Keratinocyte (primary cell): ENCODE data around the gene LHFPL4. TPM values are rescaled to one million over a fixed set of nuclear protein-coding genes. Genes with fewer than 3 reads are reported as not detected.

Experiments used
- DNase-seq: peaks from one replicate; pipeline ENCODE4 v3.0.0-alpha.2; 2011; ENCODE audit warnings: low read depth, missing footprints, low spot score
- FAIRE-seq: peaks from 2 replicates; lab custom pipeline; 2011; peaks lifted over from hg19 to GRCh38; lab: Jason Lieb, UNC
- H2AFZ ChIP-seq: 2 replicates; pipeline ENCODE4 v1.6.0; 2012; ENCODE audit warnings: low read length, control low read depth, inconsistent platforms; ENCODE audit not compliant: control insufficient read depth
- H3K27ac ChIP-seq: 2 replicates; pipeline ENCODE4 v1.5.1; 2011; ENCODE audit warnings: low read length; ENCODE audit not compliant: control insufficient read depth, insufficient read depth
- H3K27me3 ChIP-seq: 3 replicates; pipeline ENCODE4 v1.6.0; 2011; ENCODE audit warnings: low read length; ENCODE audit not compliant: control insufficient read depth, insufficient read depth; ENCODE audit errors: extremely low read depth
- H3K36me3 ChIP-seq, 2 experiments: 2 replicates in 1 of 2; 3 replicates in 1 of 2; pipeline ENCODE4 v1.5.1; 2011; ENCODE audit warnings: low read length in 2 of 2, mild to moderate bottlenecking in 1 of 2; ENCODE audit not compliant: control insufficient read depth in 2 of 2, insufficient read depth in 2 of 2; ENCODE audit errors: extremely low read depth in 1 of 2
- H3K4me1 ChIP-seq: 3 replicates; pipeline ENCODE4 v1.5.1; 2011; ENCODE audit warnings: low read length; ENCODE audit not compliant: control insufficient read depth, insufficient read depth; ENCODE audit errors: extremely low read depth
- H3K4me2 ChIP-seq: 3 replicates; pipeline ENCODE4 v1.6.0; 2011; ENCODE audit warnings: low read depth, low read length; ENCODE audit not compliant: control insufficient read depth, insufficient read depth; ENCODE audit errors: extremely low read depth
- H3K4me3 ChIP-seq, 3 experiments: fragments of 200-600 bp in 1 of 3; sonication (generic) in 1 of 3; 2 replicates in 2 of 3; 3 replicates in 1 of 3; pipeline ENCODE4 v1.5.1; 2011 to 2016; ENCODE audit warnings: low read length in 3 of 3, mild to moderate bottlenecking in 3 of 3, control low read depth in 2 of 3, inconsistent platforms in 1 of 3, low read depth in 1 of 3, mixed read lengths in 1 of 3, mixed run types in 1 of 3, moderate library complexity in 1 of 3; ENCODE audit not compliant: control insufficient read depth in 2 of 3, insufficient read depth in 2 of 3; ENCODE audit errors: extremely low read depth in 1 of 3
- H3K79me2 ChIP-seq: 2 replicates; pipeline ENCODE4 v1.6.0; 2012; ENCODE audit warnings: low read length; ENCODE audit not compliant: control insufficient read depth, insufficient read depth
- H3K9ac ChIP-seq: 3 replicates; pipeline ENCODE4 v1.6.0; 2011; ENCODE audit warnings: low read length; ENCODE audit not compliant: control insufficient read depth, insufficient read depth; ENCODE audit errors: extremely low read depth
- H3K9me1 ChIP-seq: 3 replicates; pipeline ENCODE4 v1.6.0; 2011; ENCODE audit warnings: low read length; ENCODE audit not compliant: control insufficient read depth, insufficient read depth; ENCODE audit errors: extremely low read depth
- H3K9me3 ChIP-seq: 2 replicates; pipeline ENCODE4 v1.5.1; 2012; ENCODE audit warnings: low read depth, low read length; ENCODE audit not compliant: control insufficient read depth
- H4K20me1 ChIP-seq: 3 replicates; pipeline ENCODE4 v1.6.0; 2011; ENCODE audit warnings: low read length; ENCODE audit not compliant: control insufficient read depth, insufficient read depth; ENCODE audit errors: extremely low read depth
- CTCF ChIP-seq, 3 experiments: IDR thresholded peaks in 1 of 3; conservative IDR thresholded peaks in 1 of 3; optimal IDR thresholded peaks in 1 of 3; 2 replicates in 2 of 3; 3 replicates in 1 of 3; pipeline versions ENCODE3 to v1.5.1; 2011; ENCODE audit warnings: low read length in 3 of 3, mild to moderate bottlenecking in 3 of 3, moderate library complexity in 2 of 3, control low read depth in 1 of 3, inconsistent platforms in 1 of 3; ENCODE audit not compliant: insufficient read depth in 2 of 3; ENCODE audit errors: extremely low read depth in 1 of 3
- EZH2 ChIP-seq: IDR thresholded peaks from one replicate; pipeline ENCODE4 v1.6.1; 2012; ENCODE audit warnings: inconsistent platforms, mild to moderate bottlenecking, low read length, moderate library complexity
- dilution Hi-C: fragments of 300-500 bp; cut with MboI; formaldehyde crosslinking; loops from one replicate; pipeline ENCODE4 v1.7.0; 2020; ENCODE audit warnings: low sequenced_read_pairs; ENCODE audit not compliant: extremely low pct_ligation_motif_present
- polyA plus RNA-seq, 5 experiments: library from polyadenylated mRNA; depleted of rRNA in 3 of 5; stranded (reverse) in 3 of 5; stranded (forward) in 1 of 5; unstranded in 1 of 5; fragments of >200 nt; gene quantifications; 1 replicate in 1 of 5; 2 replicates in 3 of 5; 3 replicates in 1 of 5; pipeline versions ENCODE4 v1.2.1 to v1.2.3, GENCODE V29; 2011 to 2012; ENCODE audit warnings: missing spikeins in 2 of 5, low read depth in 1 of 5, low replicate concordance in 1 of 5

LHFPL4 gene
- polyA plus RNA-seq, 1 donor (not counting 4 experiments of a cell fraction or from before 2014, with no cell fraction given), result not detected

GRCh38 chr3:9514306-9514705, 39.3 kb downstream of the LHFPL4 start:
- Histone ChIP-seq H3K9me3 (no peaks in the 10 kb centered on the region), H3K4me1 (no peaks in the 10 kb centered on the region), H3K36me3 (no peaks in the 10 kb centered on the region), H3K27ac (no peak overlapping the region), H3K9ac (no peak overlapping the region), H3K4me3 (no peak overlapping the region), H3K9me1 (no peaks in the 10 kb centered on the region), H2AFZ (no peak overlapping the region), H3K27me3 (peaks cover 3% of the 10 kb centered on the region), H4K20me1 (no peaks in the 10 kb centered on the region), H3K79me2 (no peaks in the 10 kb centered on the region), H3K4me2 (no peak overlapping the region)
- DNase-seq, result no peak
- dilution Hi-C loops, result no loop called here
- no peak for TF ChIP-seq CTCF (optimal IDR thresholded peaks at IDR 0.05 in 1 of 3, IDR thresholded peaks at IDR 0.05 in 1 of 3, conservative IDR thresholded peaks at IDR 0.05 in 1 of 3; ENCODE audit: extremely low read depth in 1 of 3, insufficient read depth in 2 of 3, low read length in 3 of 3)
- no peak for TF ChIP-seq EZH2
- no peak for FAIRE-seq

- Histone ChIP-seq H3K79me2 (no peaks in the 10 kb centered on the region), H3K4me1 (no peaks in the 10 kb centered on the region), H3K9ac (no peak overlapping the region), H3K9me1 (no peaks in the 10 kb centered on the region), H3K4me3 (no peak overlapping the region), H2AFZ (no peak overlapping the region), H3K4me2 (no peak overlapping the region), H3K27ac (no peak overlapping the region), H4K20me1 (no peaks in the 10 kb centered on the region), H3K27me3 (peaks cover 21% of the 10 kb centered on the region), H3K36me3 (no peaks in the 10 kb centered on the region), H3K9me3 (no peaks in the 10 kb centered on the region)
- DNase-seq (no peak), FAIRE-seq (no peak)
- dilution Hi-C loops, result no loop called here
- TF ChIP-seq EZH2 (no peak), CTCF (optimal IDR thresholded peaks at IDR 0.05 in 1 of 3, IDR thresholded peaks at IDR 0.05 in 1 of 3, conservative IDR thresholded peaks at IDR 0.05 in 1 of 3; ENCODE audit: extremely low read depth in 1 of 3, insufficient read depth in 2 of 3, low read length in 3 of 3) (no peak)
Measured at GRCh38 chr3:9512456-9513045, 41.1 kb downstream of the LHFPL4 start.
